Muscle of arm (tissue), 12 donors: ENCODE measurements around the gene PPP1CA. TPM values are rescaled to one million over a fixed set of nuclear protein-coding genes. Genes with fewer than 3 reads are reported as not detected.

Experiments
- DNase-seq: peaks from one replicate; pipeline ENCODE4 v3.0.0-alpha.2; 2013
- polyA plus RNA-seq, 12 donors: library from polyadenylated mRNA; unstranded; fragments of 120-200 nt; gene quantifications; one replicate each; pipeline ENCODE4 v1.2.1, GENCODE V29; 2013; ENCODE audit not compliant: insufficient read length in 12 of 12

Gene PPP1CA
- polyA plus RNA-seq, 12 donors = 92.1 to 180 (median 109) TPM; not detected in 1

DNA sequence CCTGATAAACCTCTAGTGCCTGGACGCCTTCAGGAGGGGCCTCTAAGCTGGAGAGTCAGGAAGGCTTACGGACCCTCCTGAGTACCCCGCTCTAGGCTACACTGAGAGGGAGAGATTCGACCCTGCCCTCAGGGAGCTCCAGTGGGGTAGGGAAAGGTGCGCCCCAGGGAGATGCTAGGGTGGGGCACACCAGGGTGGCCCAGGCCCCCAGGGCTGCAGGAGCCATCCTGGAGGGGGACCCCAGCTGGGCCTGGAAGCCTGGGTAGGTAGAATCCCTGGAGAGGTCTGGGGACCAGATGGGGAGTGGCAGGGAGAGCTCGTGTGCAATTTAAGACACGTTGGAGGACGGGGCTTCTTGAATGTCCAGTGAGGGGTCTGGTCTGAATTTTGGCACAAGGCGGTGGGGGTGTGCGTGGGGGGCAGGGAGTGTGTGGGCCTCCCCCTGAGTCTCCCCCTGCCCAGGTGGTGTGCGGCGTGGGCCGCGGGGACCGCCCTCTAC, 18.5 kb upstream of the PPP1CA start:
- DNase-seq = no peak

GRCh38 chr11:67419325-67420049, 17.8 kb upstream of the PPP1CA start:
- no peak for DNase-seq

GRCh38 chr11:67418476-67419281, 17.0 kb upstream of the PPP1CA start:
- DNase-seq = peak; percentile 49

DNA sequence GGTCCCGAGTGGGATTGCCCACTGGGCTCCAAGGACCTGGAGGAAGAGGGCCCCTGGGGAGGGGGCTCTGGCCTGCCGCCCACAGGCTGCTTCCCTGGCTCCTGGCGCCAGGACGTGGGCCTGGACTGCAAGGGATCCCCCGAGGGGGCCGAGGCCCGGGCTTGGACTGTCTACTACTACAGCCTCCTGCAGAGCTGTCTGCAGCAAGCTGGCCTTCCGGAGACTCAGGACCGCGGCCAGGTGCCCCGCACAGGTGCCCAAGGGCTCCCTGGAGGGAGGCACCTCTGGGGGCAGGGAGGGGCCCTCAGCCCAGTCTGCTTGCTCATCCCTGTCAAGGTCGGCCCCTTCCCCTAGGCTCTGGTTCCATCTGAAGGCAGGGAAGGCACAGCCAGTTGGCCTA, 15.8 kb upstream of the PPP1CA start:
- no peak for DNase-seq

- no peak for DNase-seq
Measured at GRCh38 chr11:67416416-67417335, 15.0 kb upstream of the PPP1CA start.

- DNase-seq = no peak
Measured at GRCh38 chr11:67415501-67416304, 14.0 kb upstream of the PPP1CA start, which contains the start of gene CARNS1. TSS of gene CARNS1 (plus strand) at chr11:67415678. CDS start at chr11:67416200, 522 bp downstream.

- DNase-seq = no peak
Measured at GRCh38 chr11:67413266-67413849, 11.7 kb upstream of the PPP1CA start.

DNA sequence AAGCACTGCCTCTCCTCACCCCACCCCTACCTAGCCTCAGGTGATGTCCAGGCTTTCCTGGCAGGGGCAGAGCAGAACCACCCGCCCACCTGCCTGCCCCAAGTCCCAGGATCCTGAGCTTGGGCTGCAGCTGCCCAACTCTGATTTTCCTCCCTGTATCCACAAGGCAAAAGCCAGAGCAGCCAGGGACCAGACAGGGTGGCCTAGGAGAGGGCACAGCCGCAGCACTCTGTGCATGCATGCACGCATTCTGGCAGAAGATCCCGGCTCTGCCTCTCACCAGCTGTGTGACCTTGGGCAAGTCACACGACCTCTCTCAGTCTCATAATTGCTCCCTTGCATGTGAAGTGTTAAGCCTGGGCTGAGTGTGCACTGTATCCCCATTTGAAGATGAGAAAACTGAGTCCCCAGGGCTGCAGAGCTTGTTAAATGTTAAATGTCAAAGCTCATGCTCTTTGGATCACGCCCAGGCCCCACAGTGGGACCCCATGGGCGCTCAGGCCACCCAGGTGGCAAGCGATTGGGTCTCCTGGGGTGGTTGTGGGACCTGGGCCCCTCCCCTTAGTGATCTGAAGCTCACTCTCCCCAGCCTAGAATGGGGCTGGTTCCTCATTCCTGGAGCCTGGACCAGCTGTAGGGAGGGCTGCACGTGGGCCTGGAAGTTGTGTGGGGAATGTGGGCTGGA, 11.0 kb upstream of the PPP1CA start:
- DNase-seq = no peak

- DNase-seq = no peak
Measured at GRCh38 chr11:67411785-67412152, 10.1 kb upstream of the PPP1CA start.

DNA sequence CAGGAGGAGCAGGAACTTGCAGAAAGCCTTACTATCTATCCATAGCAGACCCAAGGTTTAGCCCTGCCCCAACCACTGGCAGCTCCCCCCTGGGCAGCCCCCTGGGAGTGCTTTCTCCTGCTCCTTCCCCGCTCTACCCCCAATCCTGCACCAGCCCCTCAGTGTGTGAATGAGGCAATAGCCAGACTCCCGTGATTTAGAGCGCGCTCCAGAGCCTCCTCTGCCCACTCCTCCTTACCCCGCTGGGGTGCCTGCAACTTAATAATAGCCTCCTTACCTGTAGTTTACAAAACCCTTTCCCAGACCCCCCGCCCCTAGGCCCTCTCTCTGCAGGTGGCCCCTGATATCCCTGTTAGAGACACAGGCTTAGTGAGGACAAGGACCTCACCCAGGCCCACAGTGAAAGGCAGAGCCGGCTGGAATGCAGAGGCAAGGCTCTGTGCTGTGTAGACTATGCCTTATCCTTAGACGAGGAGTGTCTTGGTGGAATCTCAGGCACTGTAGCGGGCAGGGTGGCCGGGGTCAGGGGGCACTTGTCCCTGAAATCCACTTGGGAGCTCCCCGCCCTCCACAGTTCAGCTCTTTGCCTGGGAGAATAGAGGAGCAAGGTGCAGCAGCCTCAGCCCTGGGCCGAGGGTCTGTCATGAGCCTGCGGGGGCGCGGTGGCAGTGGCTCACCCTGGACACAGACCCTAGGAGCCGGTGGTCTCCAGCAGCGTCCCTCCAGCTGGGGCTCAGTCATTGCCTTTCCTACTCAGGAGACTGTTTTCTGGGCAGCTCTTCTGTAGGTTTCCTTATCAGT, 9.5 kb upstream of the PPP1CA start:
- DNase-seq = no peak

- no peak for DNase-seq
Measured at GRCh38 chr11:67410369-67410831, 8.7 kb upstream of the PPP1CA start.

DNA sequence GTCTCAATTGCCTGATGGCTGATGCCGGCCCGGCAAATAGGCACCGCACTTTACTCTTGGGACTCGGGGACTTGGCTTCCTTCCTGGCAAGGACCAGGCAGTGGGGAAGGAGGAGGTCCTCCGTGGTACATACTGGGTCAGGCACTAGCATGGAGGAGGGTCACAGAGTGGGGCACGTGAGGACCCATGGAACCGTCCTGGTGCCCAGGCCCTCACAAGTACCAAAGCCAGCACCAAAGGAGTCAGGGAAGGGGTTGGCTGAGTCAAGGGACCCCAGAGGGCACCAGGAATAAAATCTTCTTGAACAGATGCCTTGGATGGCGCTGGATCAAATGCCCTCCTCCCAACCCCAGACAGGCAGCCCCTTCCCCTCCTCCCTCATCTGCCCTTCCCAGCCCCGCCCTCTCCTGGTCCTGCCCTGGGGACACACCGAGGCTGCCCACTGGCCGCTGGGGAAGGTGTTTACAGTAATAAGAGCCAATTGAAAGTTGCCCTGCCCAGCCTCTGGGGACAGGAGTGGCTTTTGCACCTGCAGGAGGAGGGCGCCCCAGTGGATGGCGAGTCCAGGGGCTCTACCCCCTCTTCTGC, 8.2 kb upstream of the PPP1CA start:
- DNase-seq = no peak

GRCh38 chr11:67409261-67409666, 7.6 kb upstream of the PPP1CA start:
- no peak for DNase-seq

DNA sequence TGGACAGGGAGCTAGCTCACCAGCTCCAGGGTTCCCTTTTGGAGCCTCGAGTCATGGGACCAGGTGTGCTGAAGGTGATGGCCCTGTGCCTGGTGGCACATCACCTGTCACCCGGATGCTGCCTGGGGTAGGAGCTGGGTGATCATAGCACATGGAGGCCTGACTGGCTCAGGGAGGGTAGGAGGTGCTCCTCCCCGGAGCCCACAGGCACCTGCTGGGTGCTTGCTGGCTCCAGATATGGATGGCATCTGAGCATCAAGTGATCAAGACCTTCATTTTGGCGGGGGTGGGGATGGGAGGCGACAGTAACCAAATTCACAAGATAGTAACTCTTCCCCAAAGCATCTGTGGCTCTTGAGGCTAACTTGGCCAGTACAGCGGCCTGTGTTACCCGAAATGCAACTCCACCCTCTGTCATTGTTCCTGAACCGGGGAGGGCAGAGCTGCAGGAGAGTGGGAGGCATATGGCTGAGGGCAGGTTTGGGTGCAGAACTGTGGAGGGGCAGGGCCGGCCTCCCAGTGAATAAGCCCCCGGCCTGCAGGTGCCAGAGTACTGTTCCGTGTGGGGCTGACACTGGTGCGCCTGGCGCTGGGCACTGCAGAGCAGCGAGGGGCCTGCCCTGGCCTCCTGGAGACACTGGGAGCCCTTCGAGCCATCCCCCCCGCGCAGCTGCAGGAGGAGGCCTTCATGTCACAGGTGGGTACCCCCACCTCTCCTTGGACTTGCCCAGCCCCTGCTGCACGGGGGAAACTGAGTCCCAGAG, 7.0 kb upstream of the PPP1CA start:
- no peak for DNase-seq

DNA sequence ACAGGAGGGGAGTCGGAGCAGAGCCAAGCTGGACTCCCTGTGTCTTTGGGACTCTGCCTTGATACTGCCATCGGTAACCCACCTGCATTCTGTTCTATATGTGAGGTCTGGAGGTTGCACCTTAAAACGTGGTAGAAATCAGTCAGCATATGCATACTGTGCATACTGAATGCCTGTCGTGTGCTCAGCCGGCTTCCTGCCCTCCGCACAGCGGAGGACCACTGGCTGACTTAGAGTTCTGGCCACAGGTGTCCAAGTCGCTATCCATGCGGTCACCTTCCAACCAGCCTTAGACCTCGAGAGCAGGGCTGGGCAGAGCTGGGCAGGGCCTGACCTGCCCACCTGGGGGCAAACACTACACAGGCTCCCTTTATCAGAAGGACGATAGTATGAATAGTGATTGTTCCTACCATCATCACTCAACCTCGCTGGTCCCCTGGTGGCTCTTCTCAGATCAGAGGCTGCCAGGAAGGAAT, 6.1 kb upstream of the PPP1CA start:
- no peak for DNase-seq

DNA sequence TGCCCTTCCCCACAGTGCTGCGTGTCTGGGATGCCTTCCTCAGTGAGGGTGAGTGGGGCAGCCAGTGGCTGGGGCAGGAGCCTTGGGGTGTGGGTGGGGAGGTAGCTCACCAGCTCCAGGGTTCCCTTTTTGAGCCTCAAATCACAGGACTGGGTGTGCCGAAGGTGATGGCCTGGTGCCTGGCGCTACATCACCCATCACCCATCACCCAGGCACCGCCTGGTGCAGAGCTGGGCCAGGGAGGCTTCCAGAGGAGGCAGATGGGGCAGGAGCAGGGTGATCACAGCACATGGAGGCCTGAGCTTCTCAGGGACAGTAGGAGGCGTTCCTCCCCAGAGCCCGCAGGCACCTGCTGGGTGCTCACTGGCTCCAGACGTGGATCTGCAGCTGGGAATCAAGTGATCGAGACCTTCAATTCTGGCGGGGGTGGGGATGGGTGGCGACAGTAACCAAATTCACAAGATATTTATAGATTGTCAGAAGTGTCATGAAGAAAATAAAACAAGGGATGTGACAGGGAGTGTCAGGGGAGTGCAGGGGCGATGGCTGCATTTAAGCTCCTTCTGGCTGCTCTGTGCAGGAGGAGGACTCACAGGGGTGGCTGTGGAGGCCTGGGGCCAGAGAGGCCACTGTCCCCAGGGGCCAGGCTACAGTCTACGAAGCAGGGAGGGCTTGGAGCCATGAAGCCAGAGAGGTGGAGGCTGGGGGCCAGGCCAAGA, 5.5 kb upstream of the PPP1CA start:
- no peak for DNase-seq

- no peak for DNase-seq
Measured at GRCh38 chr11:67406420-67406968, 4.8 kb upstream of the PPP1CA start.
